ENCODE measurements around the gene CD34.
A peak's percentile ranks its signal among the peaks of the same experiment; 100 is the strongest.

Gene CD34

DNA sequence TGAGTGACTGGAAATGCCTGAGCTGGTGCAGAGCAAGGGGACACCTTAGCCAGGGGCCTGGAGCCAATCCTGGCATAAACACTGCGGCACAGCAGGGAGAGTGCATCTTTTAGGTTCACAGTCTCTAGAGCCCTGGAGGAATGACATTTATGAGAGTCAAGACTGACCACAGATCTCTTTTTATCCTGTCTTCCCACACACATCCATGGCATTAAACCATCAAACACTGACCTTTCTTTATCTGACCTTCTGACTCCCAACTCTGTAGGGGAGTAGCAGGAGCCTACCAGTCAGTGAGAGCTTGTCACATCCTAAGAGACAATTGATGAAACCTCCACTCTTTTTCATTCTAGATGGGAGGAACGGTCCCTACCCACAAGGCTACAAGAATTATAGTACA is 7.9 kb downstream of the CD34 start:
- Histone ChIP-seq H3K4me3 (ENCODE audit: low read depth, low read length) (no peak overlapping the region), H3K27me3 (ENCODE audit: insufficient read depth, low read depth, severe bottlenecking) (no peaks in the 10 kb centered on the region), H3K36me3 (no peaks in the 10 kb centered on the region), H3K27ac (no peak overlapping the region), H3K9me3 (ENCODE audit: severe bottlenecking) (no peaks in the 10 kb centered on the region)
- DNase-seq: no peak
- TF ChIP-seq, protein P1, sequence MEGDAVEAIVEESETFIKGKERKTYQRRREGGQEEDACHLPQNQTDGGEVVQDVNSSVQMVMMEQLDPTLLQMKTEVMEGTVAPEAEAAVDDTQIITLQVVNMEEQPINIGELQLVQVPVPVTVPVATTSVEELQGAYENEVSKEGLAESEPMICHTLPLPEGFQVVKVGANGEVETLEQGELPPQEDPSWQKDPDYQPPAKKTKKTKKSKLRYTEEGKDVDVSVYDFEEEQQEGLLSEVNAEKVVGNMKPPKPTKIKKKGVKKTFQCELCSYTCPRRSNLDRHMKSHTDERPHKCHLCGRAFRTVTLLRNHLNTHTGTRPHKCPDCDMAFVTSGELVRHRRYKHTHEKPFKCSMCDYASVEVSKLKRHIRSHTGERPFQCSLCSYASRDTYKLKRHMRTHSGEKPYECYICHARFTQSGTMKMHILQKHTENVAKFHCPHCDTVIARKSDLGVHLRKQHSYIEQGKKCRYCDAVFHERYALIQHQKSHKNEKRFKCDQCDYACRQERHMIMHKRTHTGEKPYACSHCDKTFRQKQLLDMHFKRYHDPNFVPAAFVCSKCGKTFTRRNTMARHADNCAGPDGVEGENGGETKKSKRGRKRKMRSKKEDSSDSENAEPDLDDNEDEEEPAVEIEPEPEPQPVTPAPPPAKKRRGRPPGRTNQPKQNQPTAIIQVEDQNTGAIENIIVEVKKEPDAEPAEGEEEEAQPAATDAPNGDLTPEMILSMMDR (IDR thresholded peaks at IDR 0.05; ENCODE audit: low read depth, low read length): no peak

- no peaks in the 10 kb centered on the region for H3K27me3 ChIP-seq (ENCODE audit: insufficient read depth, low read depth, severe bottlenecking)
- H3K36me3 ChIP-seq: no peaks in the 10 kb centered on the region
- no peak overlapping the region for H3K27ac ChIP-seq
- no peaks in the 10 kb centered on the region for H3K9me3 ChIP-seq (ENCODE audit: severe bottlenecking)
- H3K4me3 ChIP-seq (ENCODE audit: low read depth, low read length): no peak overlapping the region
- no peak for DNase-seq
- TF ChIP-seq, protein P1 (IDR thresholded peaks at IDR 0.05; ENCODE audit: low read depth, low read length): no peak
These were observed 8.4 kb downstream of the CD34 start for GRCh38 chr1:207902566-207902965.

GRCh38 chr1:207901041-207901653 is 9.8 kb downstream of the CD34 start:
- TF ChIP-seq, protein P1 (IDR thresholded peaks at IDR 0.05; ENCODE audit: low read depth, low read length): no peak
- DNase-seq: no peak
- Histone ChIP-seq H3K9me3 (ENCODE audit: severe bottlenecking) (no peaks in the 10 kb centered on the region), H3K4me3 (ENCODE audit: low read depth, low read length) (no peak overlapping the region), H3K36me3 (no peaks in the 10 kb centered on the region), H3K27ac (no peak overlapping the region), H3K27me3 (ENCODE audit: insufficient read depth, low read depth, severe bottlenecking) (no peaks in the 10 kb centered on the region)

GRCh38 chr1:207898836-207899235 is 12.1 kb downstream of the CD34 start:
- no peak for DNase-seq
- Histone ChIP-seq H3K36me3 (no peaks in the 10 kb centered on the region), H3K4me3 (ENCODE audit: low read depth, low read length) (no peak overlapping the region), H3K27ac (no peak overlapping the region), H3K27me3 (ENCODE audit: insufficient read depth, low read depth, severe bottlenecking) (no peaks in the 10 kb centered on the region), H3K9me3 (ENCODE audit: severe bottlenecking) (no peaks in the 10 kb centered on the region)
- TF ChIP-seq, protein P1 (IDR thresholded peaks at IDR 0.05; ENCODE audit: low read depth, low read length): no peak

GRCh38 chr1:207898260-207898659 is 12.7 kb downstream of the CD34 start:
- Histone ChIP-seq H3K9me3 (ENCODE audit: severe bottlenecking) (no peaks in the 10 kb centered on the region), H3K27ac (no peak overlapping the region), H3K36me3 (no peaks in the 10 kb centered on the region), H3K4me3 (ENCODE audit: low read depth, low read length) (no peak overlapping the region), H3K27me3 (ENCODE audit: insufficient read depth, low read depth, severe bottlenecking) (no peaks in the 10 kb centered on the region)
- DNase-seq: no peak
- TF ChIP-seq, protein P1 (IDR thresholded peaks at IDR 0.05; ENCODE audit: low read depth, low read length): no peak

DNA sequence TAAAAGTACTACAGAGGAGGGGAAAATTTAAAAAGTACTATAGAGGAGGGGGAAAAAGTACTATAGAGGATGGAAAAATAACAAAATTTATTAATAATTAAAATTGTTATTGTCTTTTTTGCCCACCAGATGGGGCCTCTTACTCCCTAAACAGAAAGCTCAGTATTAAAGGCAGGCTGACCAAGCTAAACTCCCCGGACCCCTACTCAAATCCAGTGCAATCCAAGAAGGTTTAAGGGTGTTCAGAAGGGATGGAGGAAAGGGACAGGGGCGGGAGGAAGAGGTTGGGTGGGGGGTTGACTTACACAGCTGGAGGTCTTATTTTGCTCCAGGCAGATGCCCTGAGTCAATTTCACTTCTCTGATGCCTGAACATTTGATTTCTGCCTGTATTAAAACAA is 13.7 kb downstream of the CD34 start:
- no peak overlapping the region for H3K27ac ChIP-seq
- no peak for DNase-seq
- H3K36me3 ChIP-seq: no peaks in the 10 kb centered on the region
- no peak overlapping the region for H3K4me3 ChIP-seq (ENCODE audit: low read depth, low read length)
- H3K9me3 ChIP-seq (ENCODE audit: severe bottlenecking): no peaks in the 10 kb centered on the region
- no peaks in the 10 kb centered on the region for H3K27me3 ChIP-seq (ENCODE audit: insufficient read depth, low read depth, severe bottlenecking)
- TF ChIP-seq, protein P1 (IDR thresholded peaks at IDR 0.05; ENCODE audit: low read depth, low read length): peak; percentile 41; the same call in 1 of the 2 replicates
